GM19099 (cell line): Measurements from ENCODE around the gene PCNT.

Experiments used
- POLR2A ChIP-seq: IDR thresholded peaks from 3 replicates; pipeline ENCODE4 v1.6.1; 2011; ENCODE audit warnings: low read depth; ENCODE audit not compliant: insufficient read length; ENCODE audit errors: extremely low read depth

The PCNT gene

DNA sequence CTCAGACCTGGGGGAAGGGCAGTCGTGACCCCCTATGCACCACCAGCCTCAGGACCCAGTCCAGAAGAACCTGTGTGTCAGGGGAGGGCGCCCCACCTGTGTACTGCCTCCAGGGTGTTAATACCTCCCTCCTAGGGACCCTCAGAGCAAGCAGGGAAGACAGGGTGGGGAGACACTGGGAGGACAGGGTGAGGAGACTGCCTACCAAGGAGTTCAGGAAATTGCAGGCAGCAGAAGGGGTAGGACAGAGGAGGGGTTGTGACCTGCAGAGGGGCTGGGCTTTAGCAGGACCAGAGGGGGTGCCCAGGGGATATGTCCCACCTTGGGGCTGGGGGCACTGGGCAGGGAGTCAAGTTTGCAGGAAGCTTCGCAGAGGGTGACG, 5.5 kb upstream of the PCNT start:
- no peak for TF ChIP-seq POLR2A

DNA sequence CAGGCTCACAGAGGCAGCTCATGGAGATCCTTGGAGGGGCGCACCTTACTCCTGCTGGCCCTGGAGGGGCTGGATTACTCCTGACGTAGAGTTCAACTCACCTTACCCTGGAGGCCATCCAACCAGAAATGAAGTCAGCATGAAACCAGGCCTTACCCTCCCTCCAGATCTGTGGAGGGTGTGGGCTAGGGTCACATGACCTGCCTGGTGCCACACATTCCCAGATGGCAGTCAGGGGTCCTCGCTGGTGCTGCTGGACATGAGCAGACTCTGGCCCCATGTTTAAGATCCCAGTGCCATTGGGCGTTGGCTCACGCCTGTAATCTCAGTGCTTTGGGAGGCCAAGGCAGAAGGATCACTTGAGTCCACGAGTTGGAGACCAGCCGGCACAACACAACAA, 4.8 kb upstream of the PCNT start:
- TF ChIP-seq POLR2A: no peak

- no peak for TF ChIP-seq POLR2A
These were observed 3.6 kb upstream of the PCNT start for GRCh38 chr21:46320331-46320801.

GRCh38 chr21:46322351-46323226, 1.4 kb upstream of the PCNT start:
- TF ChIP-seq POLR2A: no peak

DNA sequence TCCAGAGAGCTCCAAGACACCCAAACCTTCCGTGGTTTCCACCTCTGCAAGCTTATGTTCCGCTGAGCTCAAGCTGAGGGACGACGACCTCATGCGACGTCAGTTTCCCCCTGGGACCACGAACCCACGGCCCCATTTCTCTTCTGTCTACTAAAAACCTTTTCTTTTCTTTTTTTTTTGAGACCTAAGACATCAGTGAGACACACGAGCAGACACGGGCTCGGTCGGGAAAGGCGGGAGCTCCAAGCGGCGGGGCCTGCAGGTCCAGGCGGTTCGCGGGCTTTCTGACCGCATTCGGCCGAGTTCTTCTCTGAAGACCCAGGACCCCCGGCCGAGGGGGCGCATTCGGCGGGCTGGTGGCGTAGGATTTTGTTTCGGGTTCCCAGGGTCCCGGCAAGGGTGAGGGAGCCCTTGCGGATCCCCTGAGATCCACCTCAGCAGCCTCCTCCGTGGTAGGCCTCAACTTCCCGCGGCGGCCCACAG, 688 bp upstream of the PCNT start:
- no peak for TF ChIP-seq POLR2A

GRCh38 chr21:46324390-46325072, 575 bp downstream of the PCNT start:
- peak; percentile 62 for TF ChIP-seq POLR2A

DNA sequence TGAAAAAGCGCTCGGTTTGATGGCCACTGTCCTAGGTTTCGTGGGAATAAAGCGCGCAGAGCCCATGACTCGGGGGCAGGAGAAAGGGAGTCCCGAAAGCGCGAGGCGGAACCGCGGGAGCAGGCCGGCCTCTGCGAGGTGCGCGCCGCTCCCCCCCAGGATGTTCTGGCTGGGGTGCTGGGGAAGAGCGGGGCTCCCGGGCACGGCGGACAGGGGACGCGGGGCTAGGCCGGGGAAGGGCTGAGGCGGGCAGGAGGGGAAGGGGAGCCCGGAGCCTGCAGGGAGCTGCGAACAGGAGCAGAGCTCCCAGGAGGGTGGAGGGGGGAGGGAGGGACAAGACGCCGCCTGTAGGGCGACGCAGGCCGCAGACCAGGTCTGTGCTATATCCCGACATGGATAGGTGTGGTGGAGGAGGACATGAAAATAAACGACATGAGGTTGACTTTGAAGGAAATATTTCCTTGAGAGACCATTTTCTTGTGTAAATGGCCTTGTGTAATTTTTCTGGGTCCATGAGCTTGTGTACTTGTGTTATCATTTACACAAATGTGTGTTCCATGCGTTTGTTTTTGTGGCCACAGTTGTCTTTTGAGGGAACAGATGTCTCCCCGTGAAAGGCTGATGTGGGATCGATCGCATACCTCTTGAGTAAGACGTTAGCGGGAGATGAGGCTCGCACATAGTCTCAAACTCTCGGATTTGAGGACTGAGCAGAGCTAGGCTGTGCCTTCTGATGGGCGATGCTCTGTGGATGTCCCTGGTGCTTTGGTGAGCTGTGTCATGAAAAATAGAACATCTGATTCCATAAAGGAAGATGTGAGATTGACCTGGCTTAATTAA, 1.3 kb downstream of the PCNT start:
- TF ChIP-seq POLR2A: no peak

DNA sequence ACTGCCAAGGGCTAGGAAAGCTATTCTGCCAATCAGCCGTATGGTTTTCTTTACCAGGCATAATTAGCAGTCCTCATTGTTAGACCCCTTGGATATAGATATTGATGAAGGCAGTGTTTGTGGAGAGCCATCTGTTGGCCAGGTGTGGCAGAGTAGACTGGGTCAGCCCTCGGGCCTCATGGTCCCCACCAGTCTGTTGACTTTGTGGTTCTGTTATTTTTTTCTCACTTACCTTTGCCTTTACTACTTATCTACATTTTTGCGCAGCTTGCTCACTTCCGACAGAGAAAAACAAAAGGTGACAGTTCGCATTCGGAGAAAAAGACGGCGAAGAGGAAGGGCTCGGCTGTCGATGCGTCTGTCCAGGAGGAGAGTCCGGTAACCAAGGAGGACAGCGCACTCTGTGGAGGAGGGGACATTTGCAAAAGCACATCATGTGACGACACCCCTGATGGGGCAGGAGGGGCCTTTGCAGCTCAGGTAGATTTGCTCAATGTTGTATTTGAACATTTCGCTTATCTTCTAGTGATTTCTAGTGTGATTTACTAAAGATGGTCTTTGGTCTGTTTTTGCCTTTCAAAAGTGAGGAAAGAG, 2.3 kb downstream of the PCNT start:
- TF ChIP-seq POLR2A: no peak

DNA sequence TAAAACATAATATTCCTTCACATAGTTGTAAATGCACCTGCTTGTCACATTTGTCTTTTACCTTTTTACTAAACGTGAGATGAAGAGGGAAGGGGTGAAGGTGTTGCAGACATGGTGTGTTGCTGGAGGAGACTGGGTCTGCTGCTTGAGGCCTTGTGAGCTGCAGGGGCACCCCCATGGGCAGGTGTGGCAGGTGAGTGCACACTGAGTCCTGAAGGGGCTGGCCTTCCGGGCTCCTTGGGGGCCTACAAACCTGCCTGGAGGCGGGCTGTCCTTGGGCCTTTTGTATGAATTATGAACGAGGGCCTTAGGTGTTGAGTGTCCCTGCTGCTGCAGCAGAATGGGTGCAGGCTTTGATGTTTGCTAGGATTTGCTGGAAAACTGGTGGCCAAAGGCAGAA, 3.8 kb downstream of the PCNT start:
- no peak for TF ChIP-seq POLR2A

DNA sequence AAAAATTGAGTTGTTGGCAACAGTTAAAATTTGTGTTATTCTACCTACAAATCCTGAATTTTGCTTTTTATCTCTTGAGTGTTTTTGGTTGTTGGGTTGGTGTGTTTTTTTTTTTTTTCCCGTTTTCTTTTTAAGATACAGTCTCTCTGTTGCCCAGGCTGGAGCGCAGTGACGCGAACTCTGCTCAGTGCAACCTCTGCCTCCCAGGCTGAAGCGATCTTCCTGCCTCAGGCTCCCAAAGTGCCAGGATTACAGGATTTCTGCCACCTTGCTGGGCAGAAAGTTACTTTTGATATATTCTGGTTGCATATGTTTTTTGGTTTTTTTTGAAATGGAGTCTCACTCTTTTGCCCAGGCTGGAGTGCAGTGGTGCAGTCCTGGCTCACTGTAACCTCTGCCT, 4.2 kb downstream of the PCNT start:
- no peak for TF ChIP-seq POLR2A

DNA sequence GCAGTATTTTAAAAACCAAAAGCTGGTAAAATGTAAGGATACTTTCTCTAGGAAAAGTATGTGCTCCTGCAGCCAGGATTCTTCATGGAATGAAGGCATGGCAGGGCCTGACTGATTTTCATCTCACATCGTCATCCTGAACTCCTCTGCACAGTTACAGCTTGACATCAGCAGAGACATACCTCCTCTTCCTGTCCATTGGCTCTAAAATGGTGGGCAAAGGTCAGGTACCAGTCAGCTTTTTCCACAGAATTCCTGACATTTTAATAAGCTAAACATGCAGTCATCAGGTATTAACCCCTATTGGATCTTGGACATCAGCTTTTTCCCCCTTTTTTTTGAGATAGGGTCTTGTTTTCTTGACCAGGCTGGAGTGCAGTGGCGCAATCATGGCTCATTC, 5.8 kb downstream of the PCNT start:
- no peak for TF ChIP-seq POLR2A

- TF ChIP-seq POLR2A: no peak
These were observed 10.6 kb downstream of the PCNT start for GRCh38 chr21:46334351-46335140.

DNA sequence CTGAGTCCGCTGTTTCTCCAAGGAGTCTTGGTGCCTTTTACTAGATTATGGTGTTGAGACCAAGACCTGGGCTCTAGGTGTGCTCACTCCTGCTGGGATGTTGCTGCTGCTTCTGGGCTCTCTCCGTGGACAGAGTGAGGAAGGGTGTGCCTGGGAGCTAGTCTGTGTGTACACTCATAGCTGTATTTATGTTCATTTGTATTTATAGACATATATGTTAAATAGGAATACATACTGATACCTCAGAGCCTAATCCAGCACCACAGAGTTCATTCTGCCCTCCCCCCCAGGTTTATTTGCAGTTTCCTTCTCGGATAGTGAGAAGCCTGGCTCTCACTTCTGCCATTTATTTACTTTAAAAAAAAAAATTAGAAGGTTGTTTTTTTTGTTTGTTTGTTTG, 12.6 kb downstream of the PCNT start:
- TF ChIP-seq POLR2A: no peak

- no peak for TF ChIP-seq POLR2A
These were observed 17.0 kb downstream of the PCNT start for GRCh38 chr21:46340998-46341397.

GRCh38 chr21:46344219-46344915, 20.4 kb downstream of the PCNT start:
- no peak for TF ChIP-seq POLR2A
